GM18517 (cell line): ENCODE measurements around the gene SLC25A38.

Experiments used
- ATAC-seq: cut with Tn5 transposase; IDR thresholded peaks from one replicate; pipeline ENCODE4 v1.9.1; 2021; ENCODE audit warnings: mild to moderate bottlenecking, moderate library complexity; ENCODE audit not compliant: unreplicated experiment

The SLC25A38 gene

DNA sequence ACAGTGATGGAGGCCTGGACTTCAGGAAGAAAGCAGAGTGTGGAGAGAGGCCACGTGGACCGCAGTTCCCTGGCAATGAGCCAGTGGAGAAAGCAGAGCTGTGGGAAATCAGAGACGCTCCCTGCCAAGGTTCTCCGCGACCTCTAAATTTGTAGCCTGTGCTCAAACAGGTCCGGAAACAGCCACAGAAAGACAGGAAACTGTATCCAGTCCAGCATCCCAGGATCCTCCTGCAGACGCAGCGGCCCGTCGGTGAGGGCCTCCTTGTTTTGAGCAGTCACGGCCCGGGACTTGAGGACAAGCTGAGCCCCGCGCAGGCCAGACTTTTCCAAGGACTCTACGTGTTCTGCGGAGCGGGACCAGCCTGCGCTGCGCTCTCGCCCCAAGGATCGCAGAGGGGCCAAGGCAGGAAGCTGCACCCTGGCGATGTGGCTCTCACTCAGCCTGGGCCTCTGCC lies 45.6 kb downstream of the SLC25A38 start:
- ATAC-seq, result no peak

DNA sequence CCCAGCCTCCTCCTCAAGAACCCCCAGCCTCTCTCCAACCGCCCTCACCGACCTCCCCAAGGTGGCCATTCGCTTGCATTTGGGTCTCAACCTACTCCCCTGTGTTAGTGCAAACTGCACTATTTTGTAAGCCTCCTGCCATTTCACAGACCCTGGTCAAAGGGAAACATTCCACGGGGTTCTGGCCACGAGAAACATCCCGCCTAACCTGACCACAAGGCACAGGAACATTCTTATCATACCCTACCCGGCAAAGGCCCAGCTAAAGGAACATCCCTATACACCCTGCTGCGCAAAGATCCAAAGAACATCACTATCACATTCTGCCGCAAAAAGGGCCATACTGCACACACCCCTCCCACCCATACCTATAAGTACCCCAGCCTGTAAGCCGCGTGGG lies 46.3 kb downstream of the SLC25A38 start:
- no peak for ATAC-seq

DNA sequence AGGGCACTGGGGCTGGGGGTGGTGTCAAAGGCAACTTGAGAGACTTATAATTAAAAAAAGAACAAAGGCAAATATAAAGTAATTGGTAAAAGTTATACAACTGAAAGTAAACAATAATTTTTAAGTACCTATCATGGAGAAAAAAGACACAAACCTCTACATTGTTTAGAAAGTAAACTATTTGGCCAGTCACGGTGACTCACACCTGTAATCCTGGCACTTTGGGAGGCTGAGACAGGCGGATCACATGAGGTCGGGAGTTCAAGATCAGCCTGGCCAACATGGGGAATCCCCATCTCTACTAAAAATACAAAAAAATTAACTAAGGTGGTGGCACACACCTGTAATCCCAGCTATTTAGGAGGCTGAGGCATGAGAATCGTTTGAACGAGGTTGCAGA lies 49.2 kb downstream of the SLC25A38 start:
- ATAC-seq, result no peak

DNA sequence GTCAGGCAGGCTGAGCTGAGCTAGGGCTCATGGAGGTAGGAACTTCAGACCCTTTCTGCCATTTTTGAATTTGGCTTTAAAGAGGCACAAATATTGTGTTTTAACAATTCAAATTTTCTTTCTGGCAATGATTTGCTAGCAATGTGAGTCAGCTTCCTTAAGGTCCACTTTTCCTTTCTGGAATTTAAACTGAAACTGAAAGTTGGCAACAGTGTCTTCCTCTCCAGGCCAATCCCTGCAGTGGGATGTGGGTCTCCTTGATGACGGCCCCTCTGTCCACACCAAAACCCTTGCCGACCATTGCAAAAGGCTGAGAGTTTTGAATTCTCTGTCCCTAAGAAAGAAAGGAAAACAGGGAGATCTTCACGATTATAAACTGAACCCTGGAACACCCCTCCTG lies 50.5 kb downstream of the SLC25A38 start:
- ATAC-seq, result no peak

DNA sequence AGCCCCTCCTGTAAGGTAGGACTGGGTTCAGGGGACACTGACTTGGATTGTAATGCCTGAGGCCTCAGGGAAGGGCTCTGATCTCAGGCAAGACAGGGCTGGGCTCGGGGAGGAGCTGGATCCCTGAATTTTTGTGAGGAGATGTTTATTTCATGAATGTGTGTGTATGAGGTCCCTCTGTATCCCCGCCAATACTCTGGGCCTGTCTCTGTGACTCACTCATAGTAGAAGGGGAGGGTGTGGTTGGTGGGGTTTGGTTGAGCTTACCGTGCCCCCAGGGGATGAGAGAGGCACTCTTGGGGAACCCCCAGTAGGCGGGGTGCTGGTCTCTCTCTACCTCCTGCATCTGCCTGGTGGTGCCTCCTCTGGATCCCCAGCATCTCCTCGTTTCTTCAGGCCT lies 51.4 kb downstream of the SLC25A38 start:
- no peak for ATAC-seq

DNA sequence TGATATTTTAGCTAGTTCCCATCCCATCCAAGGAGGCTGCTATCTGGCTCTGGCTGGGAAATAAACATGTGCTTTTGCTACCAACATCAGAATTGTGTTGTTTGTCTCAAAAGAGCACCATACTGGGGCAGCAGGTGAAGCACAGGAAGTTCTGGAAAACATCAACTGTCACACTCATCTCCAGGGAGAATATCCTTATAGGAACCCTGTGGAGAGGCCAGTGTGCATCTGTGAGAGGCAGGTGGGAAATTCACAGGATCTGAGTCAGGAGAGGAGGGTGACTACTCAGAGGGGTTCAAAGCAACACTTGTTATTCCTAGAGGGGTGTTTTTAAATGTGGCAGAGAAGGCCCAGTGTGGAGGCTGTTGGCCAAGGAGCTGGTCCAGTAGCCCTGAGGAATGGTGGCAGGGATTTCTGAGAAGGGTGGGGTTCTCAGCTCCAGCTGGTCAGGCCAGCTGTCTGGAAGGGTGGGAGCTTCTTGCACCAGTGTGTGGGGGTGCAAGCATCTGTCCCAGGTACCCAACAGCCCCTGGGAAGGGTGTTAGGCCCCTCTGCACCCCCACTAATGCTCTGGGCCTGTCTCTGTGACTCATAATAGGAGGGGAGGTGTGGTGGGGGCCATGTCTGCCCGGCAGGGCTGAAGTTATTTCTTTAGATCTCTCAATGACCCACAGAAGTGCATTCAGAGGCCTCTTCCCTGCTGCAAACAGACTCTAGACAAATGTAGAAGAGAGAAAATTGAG lies 52.0 kb downstream of the SLC25A38 start:
- ATAC-seq, result no peak

DNA sequence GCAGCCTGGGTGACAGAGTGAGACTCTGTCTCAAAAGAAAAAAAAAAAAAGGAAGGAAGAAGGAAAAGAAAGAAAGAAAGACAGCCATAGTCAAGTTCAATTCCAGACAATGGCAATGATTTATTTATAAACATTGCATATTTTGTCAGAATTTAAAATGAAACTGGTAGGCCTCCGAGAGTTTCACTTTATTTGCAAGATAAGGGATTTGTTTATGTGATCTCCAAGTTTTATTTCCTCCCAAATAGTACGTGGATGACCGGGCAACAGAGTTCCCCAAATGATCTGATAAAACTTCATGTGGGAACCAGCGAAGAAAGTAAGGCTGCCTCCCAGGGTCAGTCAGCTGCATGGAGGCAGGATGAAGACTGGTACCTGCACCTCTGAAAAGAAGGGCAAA lies 55.7 kb downstream of the SLC25A38 start:
- ATAC-seq, result no peak

DNA sequence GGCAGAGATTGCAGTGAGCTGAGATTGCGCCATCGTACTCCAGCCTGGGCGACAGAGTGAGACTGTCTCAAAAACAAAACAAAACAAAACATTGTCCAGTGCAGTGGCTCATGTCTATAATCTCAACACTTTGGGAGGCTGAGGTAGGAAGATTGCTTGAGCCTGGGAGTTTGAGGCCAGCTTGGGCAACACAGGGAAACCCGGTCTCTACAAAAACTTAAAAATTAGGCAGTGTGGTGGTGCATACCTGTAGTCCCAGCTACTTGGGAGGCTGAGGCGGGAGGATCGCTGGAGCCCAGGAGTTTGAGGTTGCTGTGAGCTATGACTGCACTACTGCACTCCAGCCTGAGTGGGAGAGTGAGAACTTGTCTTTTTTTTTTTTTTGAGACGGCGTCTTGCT lies 57.1 kb downstream of the SLC25A38 start:
- no peak for ATAC-seq

DNA sequence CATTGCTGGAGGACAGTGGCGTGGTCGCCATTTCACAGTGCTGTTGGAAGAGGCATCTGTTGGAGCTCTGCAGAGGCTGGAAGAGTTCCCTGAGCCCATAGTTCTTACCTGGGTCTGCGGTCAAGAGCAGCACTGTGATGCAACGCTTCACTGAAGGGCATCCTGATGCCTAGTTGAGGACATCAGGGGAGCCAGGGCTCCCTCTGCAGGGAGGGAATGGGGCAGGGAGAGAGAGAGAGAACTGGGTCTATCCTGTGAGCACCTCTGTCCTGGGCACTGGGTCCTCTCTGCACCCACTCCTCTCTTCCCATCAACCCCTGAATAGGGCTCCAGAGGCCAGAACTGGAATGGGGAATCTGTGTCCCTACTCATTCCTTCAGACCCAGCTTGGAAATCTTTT lies 60.4 kb downstream of the SLC25A38 start:
- no peak for ATAC-seq

DNA sequence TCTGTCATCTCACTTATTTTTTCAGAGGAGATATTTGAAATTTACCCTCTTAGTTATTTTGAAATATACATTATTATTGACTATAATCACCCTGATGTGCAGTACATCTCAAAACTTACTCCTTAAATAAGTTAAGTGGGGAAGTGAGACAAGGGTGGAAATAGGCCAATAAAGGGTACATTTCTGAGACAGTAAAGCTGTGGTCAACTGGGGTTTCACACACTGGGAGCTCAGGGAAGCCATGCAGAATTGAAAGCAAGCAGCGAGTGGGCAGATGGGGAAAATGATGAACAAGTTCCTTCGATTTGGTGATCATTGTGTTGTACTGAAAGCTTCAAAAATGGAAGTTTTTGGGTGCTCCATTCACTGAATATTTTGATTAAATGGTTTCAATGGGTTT lies 62.8 kb downstream of the SLC25A38 start:
- no peak for ATAC-seq

DNA sequence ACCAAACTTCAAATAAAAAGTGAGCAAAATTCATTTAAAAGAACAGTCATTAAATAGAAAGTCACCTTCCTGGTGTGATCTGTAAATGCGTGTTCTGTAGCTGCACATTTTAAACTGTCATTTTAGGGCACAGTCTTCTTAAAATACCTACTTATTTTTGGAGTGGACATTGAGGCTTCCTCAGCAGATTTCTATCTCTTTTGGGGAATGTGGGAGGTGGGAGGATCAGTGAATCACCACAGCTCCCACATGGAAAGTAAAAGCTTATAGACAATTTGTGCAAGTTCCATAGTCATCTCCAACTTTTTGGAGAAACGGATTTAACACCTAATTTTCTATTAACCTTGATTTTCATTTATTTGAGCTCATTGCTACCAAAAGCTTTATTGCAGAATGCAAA lies 63.3 kb downstream of the SLC25A38 start:
- ATAC-seq, result no peak
